AG08395 (cell line): ENCODE measurements around the gene ANTXRL.
"Not testable (repeated sequence)": the region's sequence is repeated elsewhere in the genome, so short reads cannot be mapped to it uniquely, and the experiment has no call there.

Experiments used
- DNase-seq: peaks from one replicate; pipeline ENCODE4 v3.0.0; 2012; ENCODE audit warnings: mixed read lengths, low spot score

ANTXRL gene

DNA sequence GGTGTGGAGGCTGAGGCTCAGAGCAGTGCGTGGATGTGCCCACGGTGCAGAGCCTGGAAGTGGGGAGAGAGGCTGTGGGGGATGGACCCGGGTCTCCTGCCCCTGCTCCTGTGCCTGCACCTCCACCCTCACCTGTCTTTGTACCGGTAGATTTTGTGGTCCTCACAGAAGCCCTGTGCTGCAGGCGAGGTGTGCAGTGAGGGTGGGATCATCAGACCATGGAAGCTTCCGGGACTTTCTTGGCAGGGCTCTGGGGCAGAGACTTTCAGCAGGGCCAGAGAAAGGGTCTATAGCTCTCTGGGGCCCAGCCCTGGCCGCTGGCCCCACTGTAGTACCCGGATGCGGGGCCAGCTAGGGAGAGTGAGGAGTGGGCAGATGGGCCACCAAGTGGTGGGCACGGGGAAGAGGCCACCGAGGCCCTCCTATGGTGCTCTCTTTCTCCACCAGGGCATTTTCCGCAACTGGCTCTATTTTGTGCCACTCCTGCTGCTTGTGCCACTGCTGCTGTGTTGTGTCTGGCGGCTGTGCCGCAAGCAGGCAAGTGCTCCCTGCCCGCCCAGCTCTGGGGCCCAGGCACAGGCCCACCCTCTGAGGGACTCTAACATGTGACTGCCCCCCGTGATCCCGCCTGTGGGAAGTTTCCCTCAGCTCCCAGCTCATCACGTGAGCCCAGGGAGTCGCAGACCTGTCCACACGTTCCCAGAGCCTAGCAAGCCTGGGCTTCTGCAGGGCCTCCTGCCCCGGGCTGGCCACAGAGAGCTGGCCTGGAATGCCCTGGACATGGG, 22.1 kb downstream of the ANTXRL start:
- no peak for DNase-seq

DNA sequence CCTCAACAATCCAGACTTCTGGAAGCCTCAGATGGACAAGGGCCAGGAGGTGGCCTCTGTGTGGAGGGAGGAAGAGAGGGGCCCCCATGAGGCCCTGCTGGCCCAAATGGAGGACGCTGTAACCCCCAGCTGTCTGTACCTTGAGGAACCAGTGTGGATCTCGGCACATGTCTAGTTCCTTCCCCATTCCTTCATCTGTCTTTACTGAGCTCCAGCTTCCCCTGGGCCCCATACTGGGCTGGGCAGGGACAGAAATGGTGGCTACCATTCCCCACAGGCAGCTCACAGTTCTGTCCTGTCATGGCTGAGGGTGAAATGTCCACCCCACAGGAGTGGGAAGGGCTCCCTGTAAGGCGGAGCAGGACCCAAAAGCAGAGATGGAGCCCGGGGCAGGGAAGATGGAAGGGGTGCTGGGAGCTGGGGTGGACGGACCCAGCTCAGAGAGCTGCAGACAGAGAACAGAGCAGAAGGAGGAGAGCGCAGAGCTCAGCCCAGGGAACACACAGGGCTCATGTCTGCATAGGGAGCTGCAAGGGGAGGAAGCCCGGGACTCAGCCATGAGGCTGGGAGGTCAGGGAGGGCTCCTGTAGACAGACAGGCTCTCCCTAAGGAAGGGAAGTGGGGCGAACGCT, 22.8 kb downstream of the ANTXRL start:
- DNase-seq, result no peak

DNA sequence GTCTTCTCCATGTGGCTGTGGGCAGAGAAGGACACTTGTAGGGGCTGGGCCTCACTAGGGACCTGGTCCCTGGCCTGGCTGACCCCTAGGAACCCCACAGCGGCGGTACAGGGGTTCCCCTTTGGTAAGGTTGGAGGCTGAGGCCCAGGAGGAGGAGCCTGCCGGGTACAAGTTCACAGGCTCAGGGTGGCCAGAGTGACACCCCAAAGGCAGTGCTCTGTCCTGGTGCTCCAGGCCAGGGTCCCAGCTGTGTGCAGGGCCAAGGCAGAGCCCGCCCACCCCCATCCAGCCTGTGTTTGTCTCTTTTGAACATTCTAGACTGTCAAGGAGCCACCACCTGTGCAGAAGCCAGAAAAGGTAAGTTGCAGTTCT, 23.3 kb downstream of the ANTXRL start:
- DNase-seq, result no peak

- DNase-seq, result no peak
Observed at GRCh38 chr10:46310851-46311250, 24.1 kb downstream of the ANTXRL start.

DNA sequence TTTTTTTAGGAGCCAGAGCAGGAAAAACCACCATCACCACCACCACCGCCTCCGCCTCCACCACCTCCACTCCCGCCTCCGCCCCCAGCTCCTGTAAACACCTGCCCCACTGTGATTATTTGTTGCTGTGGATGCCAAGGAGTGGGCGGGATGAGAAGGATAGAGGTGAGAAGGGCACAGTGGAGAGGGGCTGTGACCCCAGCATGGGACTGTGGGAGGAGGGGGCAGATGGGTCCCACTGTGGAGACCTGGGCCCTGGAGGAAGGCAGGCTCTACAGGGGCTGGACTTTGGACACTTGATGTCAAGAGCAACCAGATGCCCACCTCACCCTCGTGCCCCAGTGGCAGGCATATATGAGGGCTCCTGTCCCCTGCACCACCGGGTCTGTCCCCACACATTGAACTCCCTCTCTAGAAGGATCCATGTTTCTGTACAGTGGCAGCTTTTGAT, 24.7 kb downstream of the ANTXRL start:
- no peak for DNase-seq

GRCh38 chr10:46311961-46312431, 25.2 kb downstream of the ANTXRL start:
- DNase-seq, result not testable (repeated sequence)

GRCh38 chr10:46312953-46313352, 26.2 kb downstream of the ANTXRL start:
- no peak for DNase-seq

DNA sequence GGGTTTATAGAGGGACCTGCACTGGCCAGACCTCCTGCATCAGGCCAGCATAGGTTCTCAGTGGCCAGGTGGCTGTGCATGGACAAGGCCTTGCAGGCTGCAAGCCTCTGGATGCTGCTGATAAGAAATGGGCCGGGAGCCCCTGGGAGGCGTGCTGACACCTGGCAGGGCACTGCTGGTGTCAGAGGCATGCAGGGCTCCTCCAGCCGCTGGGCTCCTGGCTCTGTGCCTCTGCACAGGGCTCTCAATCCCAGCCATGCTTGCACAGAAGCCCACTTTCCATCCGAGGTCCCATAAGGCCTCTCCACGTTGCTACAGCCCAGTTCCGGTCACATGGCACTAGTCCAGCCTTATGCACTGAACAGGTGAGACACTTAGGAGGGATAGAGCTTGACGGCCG, 27.3 kb downstream of the ANTXRL start:
- no peak for DNase-seq

DNA sequence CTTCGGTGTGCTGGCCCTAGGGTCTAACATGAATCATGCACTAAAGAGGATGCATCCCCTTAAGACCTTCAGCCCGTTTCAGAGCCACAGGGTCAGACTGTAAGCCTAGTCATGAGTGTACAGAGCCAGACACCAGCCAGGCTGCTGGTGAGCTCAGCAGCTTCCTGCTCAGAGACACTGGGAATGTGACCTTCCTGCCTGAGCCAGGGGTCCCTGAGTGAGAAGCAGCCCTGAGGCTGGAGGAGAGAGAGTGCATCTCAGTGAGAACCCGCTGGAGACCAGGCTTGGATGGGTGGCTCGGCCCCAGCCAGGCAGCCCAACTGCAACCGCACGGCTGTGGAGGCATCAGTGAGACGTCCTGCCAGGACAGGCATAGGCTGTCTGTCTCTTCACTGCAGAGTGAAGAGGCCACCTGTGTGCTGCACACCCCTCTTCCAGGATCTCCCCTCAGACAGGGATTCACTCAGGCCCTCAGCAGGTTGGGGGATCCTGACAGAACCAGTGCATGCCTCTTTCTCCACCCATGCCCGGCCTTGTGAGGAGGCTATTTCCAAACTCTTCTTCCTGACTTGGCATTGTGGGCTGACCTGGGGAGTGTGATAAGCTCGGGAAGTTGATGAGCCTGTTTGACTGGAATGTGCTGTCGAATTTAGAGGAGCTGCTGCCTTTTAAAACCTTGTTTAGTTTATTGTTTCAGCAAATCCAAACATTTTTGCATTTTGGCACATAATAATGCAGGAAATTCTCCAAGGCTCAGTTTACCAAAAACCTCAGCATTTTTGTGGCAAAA, 28.5 kb downstream of the ANTXRL start:
- DNase-seq, result peak; percentile 9

DNA sequence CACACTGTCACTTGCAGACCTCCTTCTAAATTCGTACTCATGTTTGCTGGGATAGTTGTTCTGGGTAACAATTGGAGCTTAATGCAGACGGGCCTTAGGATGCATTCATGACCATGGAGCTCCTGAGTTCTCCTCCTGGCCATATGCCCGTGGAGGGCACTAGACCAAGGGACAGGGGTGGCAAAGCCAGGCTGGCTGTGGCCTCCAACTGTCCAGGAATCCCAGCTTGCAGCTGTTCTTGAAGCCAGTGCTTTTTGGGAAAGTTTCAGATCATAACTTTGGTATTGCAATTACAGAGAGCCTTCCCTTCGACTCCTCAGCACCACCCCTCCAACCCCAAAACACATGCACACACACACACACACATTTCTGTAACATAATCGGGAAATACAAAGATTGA, 30.6 kb downstream of the ANTXRL start:
- DNase-seq, result no peak

- no peak for DNase-seq
Observed at GRCh38 chr10:46317889-46318288, 31.1 kb downstream of the ANTXRL start.

- DNase-seq, result no peak
Observed at GRCh38 chr10:46318799-46319198, 32.0 kb downstream of the ANTXRL start.

GRCh38 chr10:46319389-46319788, 32.6 kb downstream of the ANTXRL start:
- no peak for DNase-seq

DNA sequence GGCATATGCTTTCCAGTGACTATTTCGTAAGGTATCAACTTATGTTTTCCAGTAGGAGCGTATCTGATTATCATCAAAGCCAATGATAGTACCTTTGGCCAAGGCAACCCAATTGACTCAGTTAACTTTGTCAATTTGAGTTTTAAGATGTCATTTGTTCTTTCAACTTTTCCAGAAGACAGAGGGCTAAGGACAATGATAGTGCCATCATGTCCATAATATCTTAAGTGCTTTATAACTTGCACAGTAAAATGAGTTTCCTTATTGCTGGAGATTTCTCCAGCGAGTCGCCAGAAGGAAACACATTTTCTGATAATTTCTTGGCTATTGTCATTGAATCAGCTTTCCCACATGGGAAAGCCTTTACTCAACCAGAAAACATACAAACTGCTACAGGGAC, 35.0 kb downstream of the ANTXRL start:
- DNase-seq, result no peak

GRCh38 chr10:46323176-46323575, 36.4 kb downstream of the ANTXRL start:
- DNase-seq, result no peak

DNA sequence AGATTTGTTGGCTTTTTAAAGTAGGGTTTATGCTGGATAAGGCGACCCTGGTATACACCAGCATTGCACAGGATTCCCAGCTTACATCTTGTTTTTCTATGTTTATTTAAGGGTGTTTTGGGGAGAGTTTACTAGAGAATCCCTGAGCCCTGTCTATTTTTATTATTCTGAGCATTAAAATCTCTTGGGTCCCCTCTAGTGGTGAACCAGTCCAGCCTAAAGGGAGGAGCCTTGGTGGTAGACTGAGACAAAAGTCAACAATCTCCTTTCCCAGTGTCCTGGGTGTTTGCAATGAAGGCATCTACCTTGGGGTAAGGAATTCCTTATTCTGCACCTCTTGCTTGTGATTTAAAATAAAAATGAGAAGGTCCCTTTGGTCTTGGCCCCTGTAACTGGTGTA, 38.2 kb downstream of the ANTXRL start:
- DNase-seq, result peak; percentile 17

GRCh38 chr10:46326066-46326465, 39.3 kb downstream of the ANTXRL start:
- no peak for DNase-seq

DNA sequence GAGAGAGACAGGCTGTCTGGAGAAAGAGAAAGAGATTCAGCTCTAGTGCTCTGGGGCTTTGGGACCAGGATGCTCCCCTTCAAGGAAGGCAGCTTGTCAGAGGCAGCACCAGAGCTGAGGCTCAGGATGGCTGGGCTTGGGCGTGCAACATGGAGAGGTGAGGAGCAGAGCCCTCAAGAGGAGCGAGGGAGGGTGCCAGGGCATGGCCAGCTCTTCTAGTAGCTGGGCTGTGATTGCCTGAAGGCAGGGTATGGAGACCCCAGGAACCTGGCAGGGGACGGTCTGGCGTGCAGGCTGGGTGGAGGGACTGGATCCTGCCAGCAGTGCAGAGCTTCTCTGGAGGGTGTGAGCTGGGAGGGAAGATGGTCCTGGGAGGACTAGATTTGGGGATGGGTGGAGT, 40.2 kb downstream of the ANTXRL start:
- DNase-seq, result no peak

- DNase-seq, result no peak
Observed at GRCh38 chr10:46327685-46328084, 40.9 kb downstream of the ANTXRL start.

GRCh38 chr10:46328853-46329689, 42.3 kb downstream of the ANTXRL start:
- DNase-seq, result no peak

- no peak for DNase-seq
Observed at GRCh38 chr10:46329690-46330016, 42.9 kb downstream of the ANTXRL start.

GRCh38 chr10:46330894-46331293, 44.1 kb downstream of the ANTXRL start:
- no peak for DNase-seq
